ENCODE data around the gene NIT1. TPM values are rescaled to one million over a fixed set of nuclear protein-coding genes. Genes with fewer than 3 reads are reported as not detected.

Gene NIT1
- total and polyA plus RNA-seq, 2 donors (not counting 3 experiments of a cell fraction or from before 2014, with no cell fraction given), result 20.3 to 26.5 TPM

DNA sequence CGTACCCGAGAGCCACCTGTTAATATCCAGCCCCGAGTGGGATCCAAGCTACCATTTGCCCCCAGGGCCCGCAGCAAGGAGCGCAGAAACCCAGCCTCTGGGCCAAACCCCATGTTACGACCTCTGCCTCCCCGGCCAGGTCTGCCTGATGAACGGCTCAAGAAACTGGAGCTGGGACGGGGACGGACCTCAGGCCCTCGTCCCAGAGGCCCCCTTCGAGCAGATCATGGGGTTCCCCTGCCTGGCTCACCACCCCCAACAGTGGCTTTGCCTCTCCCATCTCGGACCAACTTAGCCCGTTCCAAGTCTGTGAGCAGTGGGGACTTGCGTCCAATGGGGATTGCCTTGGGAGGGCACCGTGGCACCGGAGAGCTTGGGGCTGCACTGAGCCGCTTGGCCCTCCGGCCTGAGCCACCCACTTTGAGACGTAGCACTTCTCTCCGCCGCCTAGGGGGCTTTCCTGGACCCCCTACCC, 42.8 kb downstream of the NIT1 start:
- Histone ChIP-seq H3K9ac (replicated peaks; ENCODE audit: extremely low read depth, insufficient read depth, low read length) (no peak overlapping the region), H3K4me2 (ENCODE audit: insufficient read depth, low read length) (no peak overlapping the region), H3K36me3 (ENCODE audit: control insufficient read depth in 2 of 2, extremely low read depth in 1 of 2, insufficient read depth in 2 of 2, low read length in 2 of 2) (peaks cover 2 to 14% of the 10 kb centered on the region in 2 experiments), H2AFZ (ENCODE audit: low read depth, low read length) (no peak overlapping the region), H3K27me3 (ENCODE audit: control insufficient read depth in 2 of 2, insufficient read depth in 2 of 2, low read length in 2 of 2) (no peaks in the 10 kb centered on the region), H3K4me3 (replicated peaks in 1 of 3; ENCODE audit: insufficient read depth in 1 of 3, low read depth in 1 of 3, low read length in 3 of 3) (no peak overlapping the region), H3K9me3 (replicated peaks; ENCODE audit: control insufficient read depth, insufficient read depth, low read length) (no peaks in the 10 kb centered on the region), H4K20me1 (replicated peaks; ENCODE audit: control insufficient read depth, extremely low read depth, insufficient read depth, low read length) (no peaks in the 10 kb centered on the region), H3K27ac (ENCODE audit: insufficient read depth, low read depth, low read length) (no peak overlapping the region), H3K9me1 (replicated peaks; ENCODE audit: control insufficient read depth, extremely low read depth, insufficient read depth, low read length) (no peaks in the 10 kb centered on the region), H3K4me1 (ENCODE audit: control insufficient read depth, extremely low read depth, insufficient read depth, low read length) (peaks cover 10% of the 10 kb centered on the region), H3K79me2 (ENCODE audit: control insufficient read depth, insufficient read depth, low read length) (peaks cover 7% of the 10 kb centered on the region)
- TF ChIP-seq JUN (IDR thresholded peaks at IDR 0.05; ENCODE audit: borderline replicate concordance, insufficient read depth, insufficient read length, low read depth) (no peak), GATA2 (IDR thresholded peaks at IDR 0.05; ENCODE audit: insufficient read depth, insufficient read length, low read depth, low read length) (no peak), MYC (IDR thresholded peaks at IDR 0.05; ENCODE audit: low read depth, low read length) (no peak), POLR2A (IDR thresholded peaks at IDR 0.05; ENCODE audit: low read depth, low read length) (no peak), EZH2 (IDR thresholded peaks at IDR 0.05; ENCODE audit: borderline replicate concordance, low read depth, low read length, severe bottlenecking) (no peak), POLR2AphosphoS5 (IDR thresholded peaks at IDR 0.05; ENCODE audit: insufficient read depth, low read depth, low read length) (no peak), FOS (IDR thresholded peaks at IDR 0.05; ENCODE audit: borderline replicate concordance, insufficient read depth, low read length) (no peak)
- TF ChIP-seq, protein P1, sequence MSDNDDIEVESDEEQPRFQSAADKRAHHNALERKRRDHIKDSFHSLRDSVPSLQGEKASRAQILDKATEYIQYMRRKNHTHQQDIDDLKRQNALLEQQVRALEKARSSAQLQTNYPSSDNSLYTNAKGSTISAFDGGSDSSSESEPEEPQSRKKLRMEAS (IDR thresholded peaks at IDR 0.05; ENCODE audit: insufficient read depth, insufficient read length), result no peak
- TF ChIP-seq, protein P2, sequence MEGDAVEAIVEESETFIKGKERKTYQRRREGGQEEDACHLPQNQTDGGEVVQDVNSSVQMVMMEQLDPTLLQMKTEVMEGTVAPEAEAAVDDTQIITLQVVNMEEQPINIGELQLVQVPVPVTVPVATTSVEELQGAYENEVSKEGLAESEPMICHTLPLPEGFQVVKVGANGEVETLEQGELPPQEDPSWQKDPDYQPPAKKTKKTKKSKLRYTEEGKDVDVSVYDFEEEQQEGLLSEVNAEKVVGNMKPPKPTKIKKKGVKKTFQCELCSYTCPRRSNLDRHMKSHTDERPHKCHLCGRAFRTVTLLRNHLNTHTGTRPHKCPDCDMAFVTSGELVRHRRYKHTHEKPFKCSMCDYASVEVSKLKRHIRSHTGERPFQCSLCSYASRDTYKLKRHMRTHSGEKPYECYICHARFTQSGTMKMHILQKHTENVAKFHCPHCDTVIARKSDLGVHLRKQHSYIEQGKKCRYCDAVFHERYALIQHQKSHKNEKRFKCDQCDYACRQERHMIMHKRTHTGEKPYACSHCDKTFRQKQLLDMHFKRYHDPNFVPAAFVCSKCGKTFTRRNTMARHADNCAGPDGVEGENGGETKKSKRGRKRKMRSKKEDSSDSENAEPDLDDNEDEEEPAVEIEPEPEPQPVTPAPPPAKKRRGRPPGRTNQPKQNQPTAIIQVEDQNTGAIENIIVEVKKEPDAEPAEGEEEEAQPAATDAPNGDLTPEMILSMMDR (IDR thresholded peaks at IDR 0.05; ENCODE audit: extremely low read depth in 1 of 2, insufficient read depth in 1 of 2, low read depth in 1 of 2, low read length in 2 of 2), result no peak
- DNase-seq (ENCODE audit: low read depth, low spot score), result no peak
- CTCF ChIA-PET, result no interaction called here
- POLR2A ChIA-PET, result no interaction called here
- FAIRE-seq, result no peak
- no TSS peak for BruUV-seq (replicated peaks)
- intact Hi-C loops (cut with micrococcal nuclease) (no loop called here), dilution Hi-C loops (cut with MboI; ENCODE audit: extremely low pct_ligation_motif_present, low sequenced_read_pairs) (no loop called here)

All from endothelial cell of umbilical vein (primary cell).